NCI-H446 treated with DMSO at 0.1 percent for 48 hours (cell line): ENCODE results near the gene TMEM178B.

Source experiments
- DNase-seq: peaks from one replicate; lab custom pipeline; 2025; lab: John Stamatoyannopoulos, UW

Gene TMEM178B

DNA sequence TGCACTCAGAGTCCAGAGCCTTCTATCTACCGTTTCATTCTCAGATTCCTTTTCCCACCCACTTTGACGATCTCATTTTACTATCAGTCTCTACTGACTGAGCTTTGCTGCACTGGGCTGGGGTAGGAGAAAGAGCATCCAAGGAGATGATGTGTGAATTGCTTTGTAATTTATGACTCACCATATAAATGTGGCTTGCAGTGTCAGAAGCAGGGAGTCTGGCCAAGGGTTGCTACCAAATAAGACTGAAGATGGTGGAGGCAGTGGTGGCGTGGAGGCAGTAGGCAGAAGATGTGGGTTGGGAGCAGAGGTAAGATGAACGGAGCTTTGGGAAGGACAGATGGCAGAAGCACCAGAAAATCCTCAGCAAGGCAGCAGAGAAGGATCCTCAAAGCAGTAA lies 404.0 kb downstream of the TMEM178B start:
- DNase-seq = peak; percentile 22

DNA sequence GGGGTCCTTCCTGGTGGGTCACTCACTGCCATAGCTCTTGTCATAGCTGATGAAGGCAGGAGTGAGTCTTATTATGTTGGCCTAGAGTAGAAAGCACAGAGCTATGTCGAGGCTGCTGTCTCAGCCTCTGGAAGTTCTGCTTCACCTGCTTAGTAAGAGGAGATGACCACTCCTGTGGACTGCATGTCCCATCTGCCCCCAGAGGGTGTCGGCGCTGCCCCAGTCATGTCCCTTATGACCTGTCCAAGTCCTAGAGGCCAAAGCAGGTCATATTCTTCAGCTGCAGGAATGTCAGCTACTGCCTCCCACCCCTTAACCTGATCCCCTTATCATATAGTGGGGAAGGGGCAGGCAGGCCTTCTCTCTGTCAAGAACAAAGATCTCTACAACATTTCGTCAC lies 405.0 kb downstream of the TMEM178B start:
- DNase-seq = no peak

DNA sequence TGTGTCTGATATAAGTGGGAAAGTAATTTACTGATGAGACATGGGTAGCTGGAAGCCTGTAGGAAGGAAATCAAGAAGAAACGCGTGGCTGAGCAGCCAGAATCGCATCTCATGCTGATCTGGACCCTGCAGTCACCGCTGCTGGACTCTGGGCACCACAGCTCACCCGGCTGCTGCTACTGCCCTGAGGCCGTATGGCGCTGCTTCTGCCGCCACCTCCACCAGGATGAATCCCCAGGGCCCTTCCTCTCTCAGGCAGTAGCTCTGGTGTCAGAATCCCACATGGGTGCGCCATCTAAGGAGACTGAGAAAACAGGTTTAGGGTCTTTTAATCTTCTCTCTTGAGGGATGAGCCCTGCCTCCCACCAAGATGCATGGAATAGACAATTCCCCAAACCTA lies 407.1 kb downstream of the TMEM178B start:
- no peak for DNase-seq

DNA sequence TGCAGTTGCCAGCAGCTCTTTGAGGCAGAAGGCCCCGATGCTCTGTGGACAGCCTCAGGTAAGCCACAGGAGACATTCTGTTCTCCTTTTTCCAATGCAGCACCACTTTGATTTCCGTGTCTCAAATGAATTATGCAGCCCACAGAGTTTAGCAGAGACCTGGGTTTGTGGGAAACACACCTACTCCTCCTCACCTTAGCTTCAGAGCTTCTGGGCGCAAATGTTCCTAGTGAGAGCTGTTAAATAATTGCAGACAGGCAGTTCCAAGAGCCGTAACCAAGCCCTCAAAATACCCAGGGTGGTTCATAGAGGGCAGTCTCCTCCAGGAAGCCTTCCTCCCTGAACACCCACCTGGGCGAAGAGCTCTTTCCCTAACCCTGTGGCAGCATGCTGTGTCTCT lies 408.1 kb downstream of the TMEM178B start:
- DNase-seq = no peak

DNA sequence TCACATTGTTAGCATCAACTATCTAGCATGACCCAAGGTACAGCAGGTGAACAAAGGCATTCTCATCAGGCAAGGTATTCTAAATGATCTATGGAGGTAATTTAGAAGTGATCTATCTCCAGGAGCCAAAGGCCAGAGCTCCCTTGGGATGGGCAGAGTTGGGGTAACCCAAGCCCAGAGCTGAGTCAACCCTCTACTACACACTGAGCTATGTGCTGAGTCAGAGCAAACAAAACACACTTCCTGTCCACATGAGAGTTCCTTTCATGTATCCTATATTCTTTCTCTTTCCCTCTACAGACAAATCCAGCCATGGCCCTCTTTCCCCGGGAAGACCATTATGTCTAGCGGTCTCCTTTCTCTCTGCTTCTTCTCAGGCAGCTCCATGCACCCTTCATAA lies 409.2 kb downstream of the TMEM178B start:
- no peak for DNase-seq

DNA sequence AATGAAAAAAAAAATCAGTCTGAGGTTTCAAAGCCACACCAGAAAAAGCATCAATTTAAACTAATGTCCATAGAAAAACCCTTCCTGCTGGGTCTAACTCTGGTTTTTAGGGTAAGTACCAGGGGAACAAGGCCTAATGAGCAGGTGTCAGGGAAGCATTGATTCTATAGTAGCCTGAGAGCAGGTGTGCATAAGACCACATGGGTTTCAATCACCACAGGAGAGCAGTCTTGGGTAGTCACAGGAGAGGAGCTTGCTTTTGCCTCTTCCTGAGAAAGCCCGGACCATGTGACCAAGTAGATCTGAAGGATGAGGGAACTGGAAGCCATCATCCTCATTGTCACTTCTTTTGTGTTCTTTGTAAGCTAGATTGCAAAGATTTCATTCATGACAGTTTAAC lies 411.0 kb downstream of the TMEM178B start:
- DNase-seq = no peak

DNA sequence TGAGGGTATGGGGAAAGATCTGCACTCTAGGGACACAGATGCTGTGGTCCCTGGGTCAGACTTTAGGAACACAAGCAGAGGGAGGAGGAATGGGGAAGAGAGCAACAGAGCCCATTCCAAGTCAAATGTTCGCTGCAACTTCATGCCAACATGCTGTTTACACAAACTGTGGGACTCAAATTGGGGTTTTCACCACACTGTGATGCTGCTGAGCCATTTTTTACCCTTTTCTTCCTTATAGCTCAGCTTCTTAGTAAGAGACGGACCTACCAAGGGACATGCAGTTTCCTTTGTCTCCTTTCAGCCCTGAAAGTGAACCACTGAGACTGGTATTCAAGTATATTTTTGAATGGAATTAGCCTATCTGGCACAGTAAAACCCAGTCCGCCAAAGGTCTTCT lies 413.1 kb downstream of the TMEM178B start:
- no peak for DNase-seq

DNA sequence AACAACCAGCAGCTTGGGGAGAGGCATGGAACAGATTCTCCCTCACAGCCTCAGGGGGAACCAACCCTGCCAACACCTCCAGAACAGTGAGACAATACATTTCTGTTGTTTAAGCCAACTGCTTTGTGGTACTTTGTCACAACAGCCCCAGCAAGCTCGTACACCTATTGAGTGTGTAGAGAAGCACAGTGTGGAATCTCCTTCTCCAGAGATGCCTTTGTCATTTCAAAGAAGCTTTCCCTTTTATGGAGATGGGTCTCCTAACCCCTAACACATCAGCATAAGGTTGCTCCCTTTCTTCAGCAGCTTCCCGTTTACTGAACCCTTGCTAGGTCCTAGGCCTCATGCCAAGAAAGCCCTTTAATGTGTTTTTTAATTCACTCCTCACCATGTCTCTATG lies 416.6 kb downstream of the TMEM178B start:
- DNase-seq = no peak

DNA sequence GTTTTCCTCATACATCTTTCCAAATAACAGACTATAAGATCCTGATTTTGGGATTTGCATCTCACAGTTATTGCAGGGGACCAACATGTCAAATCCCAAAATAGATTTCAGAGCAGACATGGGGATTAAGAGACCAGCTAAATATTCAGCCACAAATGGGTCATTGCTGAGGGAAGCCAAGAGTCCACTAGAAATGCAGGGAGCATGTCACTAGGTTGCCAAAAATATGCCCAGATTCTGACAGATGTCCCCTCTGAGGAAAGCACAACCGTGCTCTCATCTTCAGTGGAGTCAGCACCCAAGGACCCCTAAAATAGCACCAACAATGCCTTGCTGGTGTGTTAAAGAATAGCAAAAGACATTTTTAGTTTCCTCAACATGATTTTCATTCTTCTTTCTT lies 421.2 kb downstream of the TMEM178B start:
- no peak for DNase-seq

DNA sequence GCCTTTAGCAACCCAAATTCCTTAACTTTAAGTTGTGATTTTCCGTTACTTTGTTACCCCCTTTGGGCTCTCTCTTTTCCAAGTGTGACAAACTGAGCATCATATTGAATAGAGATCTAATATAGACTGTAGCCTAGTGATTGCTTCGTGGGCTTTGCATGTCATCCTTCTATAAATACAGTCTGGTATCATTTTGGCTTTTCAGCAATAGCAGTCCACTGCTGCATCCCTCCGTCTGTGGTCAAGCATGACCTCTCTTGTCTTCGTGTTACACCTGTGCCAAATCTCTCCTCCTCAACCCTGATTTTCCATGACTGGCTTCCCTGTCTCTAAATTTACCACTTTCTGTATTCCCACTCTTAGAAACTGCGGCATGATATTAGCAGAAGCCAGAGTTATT lies 423.5 kb downstream of the TMEM178B start:
- DNase-seq = no peak

DNA sequence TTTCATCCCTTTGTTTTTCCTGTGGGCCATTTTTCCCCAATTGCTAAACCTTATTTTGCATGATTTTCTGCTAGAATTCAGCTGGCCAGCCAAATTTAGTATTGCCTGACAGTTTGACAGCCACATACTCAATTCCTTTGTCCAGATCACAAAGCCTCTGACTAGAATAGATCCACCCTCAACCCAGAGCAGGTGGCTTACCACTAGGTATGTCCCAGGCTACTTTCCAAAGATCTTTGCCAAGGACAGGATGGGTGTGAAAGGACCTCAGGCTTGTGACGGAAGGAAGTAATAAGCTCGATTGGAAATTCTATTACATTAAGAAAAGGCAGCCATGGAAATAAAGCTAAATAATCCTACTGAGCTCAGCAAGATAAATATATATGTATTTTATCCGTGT lies 426.7 kb downstream of the TMEM178B start:
- no peak for DNase-seq

DNA sequence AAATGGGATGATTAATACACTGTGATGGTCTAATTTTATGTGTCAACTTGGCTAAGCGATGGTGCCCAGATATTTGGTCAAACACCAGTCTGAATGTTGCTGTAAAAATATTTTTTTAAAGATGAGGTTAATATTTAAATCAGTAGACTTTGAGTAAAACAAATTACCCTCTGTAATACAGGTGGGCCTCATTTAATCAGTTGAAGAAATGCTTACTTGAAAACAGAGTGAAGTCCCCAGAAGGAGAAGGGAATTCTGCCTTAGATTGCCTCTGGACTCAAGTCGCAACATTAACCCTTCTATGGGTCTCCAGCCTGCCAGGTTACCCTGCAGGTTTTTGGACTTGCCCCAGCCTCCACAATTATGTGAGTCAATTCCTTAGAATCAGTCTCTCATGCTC lies 427.6 kb downstream of the TMEM178B start:
- no peak for DNase-seq

DNA sequence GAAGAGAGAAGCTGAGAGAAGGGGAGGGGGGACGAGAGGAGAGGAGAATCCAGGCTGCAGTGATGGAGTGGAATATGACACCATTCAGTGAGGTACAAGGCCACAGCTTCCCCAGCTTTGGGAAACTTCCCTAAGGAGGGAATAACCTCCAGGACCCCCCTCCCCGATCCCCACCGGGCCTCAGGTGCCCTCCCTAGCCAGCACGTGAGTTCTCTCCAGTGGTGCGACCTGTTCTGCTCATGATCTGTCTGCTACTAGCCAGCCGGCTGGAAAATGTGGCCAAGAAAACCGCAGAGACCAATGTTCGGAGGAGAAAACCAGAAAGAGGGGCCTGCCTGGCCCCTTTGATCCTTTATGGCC lies 437.4 kb downstream of the TMEM178B start:
- DNase-seq = no peak

DNA sequence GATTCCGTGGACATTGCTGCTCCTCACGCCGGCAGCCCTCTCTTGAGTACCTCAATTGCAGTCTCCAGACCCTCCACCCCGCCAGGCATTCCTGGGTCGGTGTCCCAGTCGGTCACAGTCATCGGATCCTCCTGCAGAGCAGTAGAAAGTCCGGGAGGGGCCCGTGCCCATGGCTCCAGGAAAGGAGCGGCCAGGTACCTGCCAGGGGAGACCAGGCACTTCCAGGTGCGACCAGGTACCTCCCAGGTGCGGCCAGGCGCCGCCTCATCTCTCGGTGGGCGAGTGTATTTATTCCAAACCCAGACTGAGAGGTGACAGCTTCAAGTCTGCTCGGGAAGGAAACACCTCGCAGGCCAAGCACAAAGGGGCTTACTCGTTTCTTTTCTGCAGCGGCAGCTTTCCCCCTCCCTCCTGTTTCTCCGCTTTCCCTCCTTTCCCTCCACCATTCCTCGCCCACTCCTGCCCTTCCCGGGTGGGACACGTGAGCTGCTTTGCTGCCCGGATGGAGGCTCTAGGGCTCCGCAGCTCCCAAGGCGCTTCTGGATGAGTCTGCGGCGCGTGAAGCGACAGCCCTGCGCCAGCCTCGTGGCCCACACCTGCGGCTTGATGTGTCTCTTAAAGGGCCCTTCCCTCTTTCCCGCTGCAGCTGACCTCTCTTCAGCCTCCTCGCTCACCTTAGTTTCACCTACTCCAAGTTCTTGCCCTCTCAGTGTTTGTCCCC lies 438.0 kb downstream of the TMEM178B start:
- no peak for DNase-seq

DNA sequence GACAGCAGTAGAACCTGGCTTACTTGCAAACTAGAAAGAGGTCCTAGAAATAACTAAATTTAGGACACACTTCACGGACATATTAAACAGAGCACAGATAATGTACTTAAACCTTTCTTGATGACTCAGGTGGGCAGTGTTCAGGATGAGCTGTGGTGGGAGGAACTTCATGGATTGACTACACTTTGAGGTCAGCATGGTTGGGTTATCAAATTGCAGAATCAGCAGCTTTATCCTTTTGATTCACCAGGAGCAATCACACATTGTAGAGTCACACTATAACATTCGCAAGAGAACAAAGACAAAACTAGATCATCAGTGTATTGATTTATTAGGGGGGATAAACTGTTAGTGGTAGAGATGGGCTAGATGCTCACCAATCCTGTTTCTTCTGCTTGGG lies 438.7 kb downstream of the TMEM178B start:
- no peak for DNase-seq

DNA sequence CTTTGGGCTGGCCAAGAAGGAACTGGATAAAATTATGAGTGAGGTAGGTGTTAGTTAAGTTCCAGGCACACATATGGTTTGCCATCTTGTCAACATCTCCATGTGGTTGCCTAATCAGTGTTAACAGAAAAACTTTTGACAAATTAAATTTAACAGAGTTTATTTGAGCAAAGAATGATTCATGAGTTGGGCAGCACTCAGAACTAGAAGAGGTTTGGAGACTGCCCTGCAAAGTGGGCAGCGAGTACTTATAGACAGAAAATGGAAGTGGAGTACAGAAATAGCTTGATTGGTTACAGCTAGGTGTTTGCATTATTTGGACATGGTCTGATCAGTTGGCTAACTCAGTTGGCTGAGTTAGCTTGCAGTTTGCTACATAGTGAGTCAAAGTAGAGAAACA lies 439.9 kb downstream of the TMEM178B start:
- DNase-seq = no peak

DNA sequence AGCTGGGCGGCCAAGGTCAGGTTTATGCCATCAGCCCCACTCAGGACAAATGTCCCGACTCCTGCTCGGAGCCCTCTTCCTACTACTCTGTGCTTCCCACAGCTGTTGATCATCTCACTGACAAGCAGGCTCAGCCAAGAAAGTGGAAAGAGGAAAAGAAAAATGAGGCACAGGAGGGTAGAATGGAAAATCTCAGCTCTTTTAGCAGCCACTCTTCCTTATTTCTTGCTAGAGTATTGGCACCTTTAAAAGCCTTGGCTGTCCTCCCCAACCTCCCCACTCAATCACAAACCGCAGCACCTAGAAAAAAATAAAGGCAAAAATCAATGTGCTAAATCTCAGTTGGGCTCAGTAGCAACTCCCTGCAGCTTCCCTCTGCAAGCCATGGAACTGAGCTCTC lies 442.1 kb downstream of the TMEM178B start:
- no peak for DNase-seq

DNA sequence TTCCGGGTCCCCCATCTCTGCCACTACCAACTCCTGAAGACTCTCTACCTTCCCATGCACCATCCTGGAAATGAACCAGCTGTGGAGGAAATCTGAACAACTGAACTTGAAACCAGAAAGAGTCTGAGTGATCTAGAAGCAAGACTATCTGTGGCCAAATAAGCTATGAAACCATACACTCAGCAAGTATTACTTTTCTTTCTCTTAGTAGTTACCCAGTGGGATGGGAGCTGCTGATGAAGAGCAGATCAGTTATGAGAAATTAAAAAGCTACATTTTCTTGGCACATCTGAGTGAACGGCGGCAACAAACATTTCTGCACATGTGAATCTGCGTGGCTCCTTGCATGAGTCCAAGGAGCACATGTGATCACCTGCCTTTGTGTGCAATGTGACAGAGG lies 445.8 kb downstream of the TMEM178B start:
- no peak for DNase-seq

DNA sequence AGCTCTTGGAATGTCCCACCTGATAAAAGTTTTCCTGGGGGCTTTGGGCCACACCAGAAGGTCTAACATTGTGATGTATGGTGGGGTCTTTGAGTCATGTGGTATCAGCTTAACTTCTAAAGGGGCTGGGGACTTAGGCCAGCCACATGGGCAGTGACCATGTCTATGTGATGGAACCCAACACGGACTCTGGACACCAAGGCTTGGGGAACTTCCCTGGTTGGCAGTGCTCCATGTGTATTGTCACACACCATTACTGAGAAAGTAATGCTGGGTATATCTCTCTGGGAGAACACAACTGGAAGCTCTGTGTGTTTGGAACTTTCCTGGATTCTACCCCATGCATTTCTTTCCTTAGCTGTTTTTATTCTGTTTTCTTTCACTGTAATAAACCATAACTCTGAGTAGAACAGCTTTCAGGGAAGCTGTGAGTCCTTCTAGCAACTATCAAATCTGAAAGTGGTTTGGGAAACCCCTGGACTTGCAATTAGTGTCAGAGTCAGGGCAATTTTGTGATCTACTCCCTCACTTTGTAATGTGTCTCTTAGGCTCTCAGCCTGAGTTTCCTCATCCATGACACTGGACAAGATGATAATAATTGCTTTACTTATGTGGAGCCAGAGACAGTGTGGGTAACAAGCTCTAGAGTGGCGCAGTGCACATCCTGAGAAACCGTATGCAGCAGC lies 448.9 kb downstream of the TMEM178B start:
- DNase-seq = no peak

DNA sequence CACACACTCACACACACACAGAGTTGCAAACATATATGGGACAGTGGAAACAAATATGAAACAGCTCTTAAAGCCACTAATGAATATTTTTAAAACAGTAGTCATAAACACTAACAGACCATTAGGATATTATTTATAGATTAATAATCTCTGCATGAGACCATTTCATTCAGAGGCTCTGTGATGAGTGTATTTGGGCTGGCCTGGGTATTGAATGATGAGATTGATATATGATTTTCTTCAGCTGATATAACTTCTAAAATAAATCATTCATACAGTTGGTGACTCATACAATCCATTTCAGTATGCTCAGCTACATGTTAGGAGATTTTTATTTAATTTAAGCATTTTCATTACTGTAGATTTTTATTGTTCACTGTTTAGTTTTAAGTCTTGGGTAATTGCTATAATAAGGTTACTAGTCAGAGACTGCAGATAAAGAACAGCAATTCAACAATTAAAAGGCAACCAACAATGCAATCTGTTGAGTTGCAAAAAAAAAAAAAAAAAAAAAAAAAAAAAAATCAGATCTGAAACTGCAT lies 452.2 kb downstream of the TMEM178B start:
- no peak for DNase-seq

DNA sequence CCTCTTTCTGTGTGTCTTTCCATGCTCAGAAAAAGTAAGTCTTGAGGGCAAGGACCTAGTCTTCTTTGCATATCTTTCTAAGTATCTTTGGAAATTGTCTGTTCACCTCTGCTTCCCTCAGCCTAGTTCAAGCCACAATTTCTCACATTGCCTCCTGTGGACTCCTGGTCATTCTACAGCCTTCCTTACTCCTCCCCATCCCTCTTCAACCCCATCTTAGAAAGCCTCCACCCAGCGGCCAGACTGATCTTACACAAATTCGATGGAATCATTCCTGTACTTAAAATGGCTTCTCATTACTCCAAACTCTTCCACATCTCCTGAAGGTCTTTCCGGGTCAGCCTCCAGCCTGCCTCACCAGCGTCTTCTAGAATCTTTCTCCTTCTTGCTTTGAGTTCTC lies 453.2 kb downstream of the TMEM178B start:
- DNase-seq = no peak

DNA sequence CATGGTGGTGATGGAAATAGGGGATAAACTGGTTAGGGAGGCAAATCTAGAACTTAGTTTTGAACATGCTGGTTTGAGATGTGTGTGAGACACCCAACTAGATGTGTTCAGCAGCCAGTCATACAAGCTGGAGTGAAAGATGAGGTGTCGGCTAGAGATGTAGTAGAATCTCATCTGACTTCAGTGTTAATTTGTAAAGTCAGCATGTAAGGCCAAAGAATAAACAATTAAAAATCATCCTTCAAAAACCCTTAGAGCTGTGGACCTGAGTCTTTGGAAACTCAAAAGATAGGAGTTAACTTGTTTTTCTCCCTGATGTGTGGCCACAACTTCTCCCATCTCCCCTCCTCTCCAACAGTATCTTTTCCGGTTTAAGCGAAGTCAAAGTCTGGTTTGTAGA lies 454.5 kb downstream of the TMEM178B start:
- no peak for DNase-seq
